H1 (cell line): ENCODE data around the gene ENOX2. TPM values are rescaled to one million over a fixed set of nuclear protein-coding genes. Genes with fewer than 3 reads are reported as not detected.

Source experiments
- CTCF ChIA-PET: fragments of 300-600 bp; sonication (Branson Sonifier 250); formaldehyde crosslinking; loops from one replicate; lab custom pipeline; 2021; ENCODE audit not compliant: partially characterized antibody; lab: Charles Lee
- POLR2A ChIA-PET: fragments of 300-600 bp; sonication (Branson Sonifier 250); formaldehyde crosslinking; loops from one replicate; lab custom pipeline; 2021; ENCODE audit warnings: inconsistent platforms; ENCODE audit not compliant: partially characterized antibody; lab: Charles Lee
- DNase-seq, 2 experiments: peaks; one replicate each; pipeline versions ENCODE4 v3.0.0 to v3.0.0-alpha.2; 2010 to 2022; ENCODE audit warnings: low spot score in 2 of 2, low read depth in 1 of 2, mixed read lengths in 1 of 2
- FAIRE-seq: peaks from 2 replicates; lab custom pipeline; 2011; peaks lifted over from hg19 to GRCh38; lab: Jason Lieb, UNC
- H2AFZ ChIP-seq: 2 replicates; pipeline ENCODE4 v1.8.1; 2012; ENCODE audit warnings: low read length, inconsistent platforms
- H2AK5ac ChIP-seq: 2 replicates; pipeline ENCODE4 v1.6.1; 2013; ENCODE audit warnings: low read depth, low read length
- H2BK120ac ChIP-seq: replicated peaks from 2 replicates; pipeline ENCODE3; 2013; ENCODE audit warnings: low read depth, low read length, inconsistent platforms
- H2BK12ac ChIP-seq: 2 replicates; pipeline ENCODE4 v1.6.1; 2013; ENCODE audit warnings: low read depth, low read length
- H2BK15ac ChIP-seq: 2 replicates; pipeline ENCODE4 v1.6.1; 2013; ENCODE audit warnings: low read length
- H2BK20ac ChIP-seq: 2 replicates; pipeline ENCODE4 v1.6.1; 2013; ENCODE audit warnings: low read length
- H2BK5ac ChIP-seq: 2 replicates; pipeline ENCODE4 v1.6.1; 2013; ENCODE audit warnings: low read depth, low read length
- H3K14ac ChIP-seq: 2 replicates; pipeline ENCODE4 v1.6.1; 2013; ENCODE audit warnings: inconsistent platforms; ENCODE audit not compliant: insufficient read length
- H3K18ac ChIP-seq: 2 replicates; pipeline ENCODE4 v1.6.1; 2013; ENCODE audit warnings: low read length; ENCODE audit errors: extremely low read depth
- H3K23ac ChIP-seq: 2 replicates; pipeline ENCODE4 v1.6.1; 2013; ENCODE audit warnings: inconsistent platforms; ENCODE audit not compliant: insufficient read length
- H3K23me2 ChIP-seq: 2 replicates; pipeline ENCODE4 v1.6.1; 2013; ENCODE audit warnings: low read depth, low read length
- H3K27ac ChIP-seq: 2 replicates; pipeline ENCODE4 v1.6.1; 2011; ENCODE audit warnings: low read depth, low read length, inconsistent platforms
- H3K27me3 ChIP-seq, 4 experiments: replicated peaks in 1 of 4; 1 replicate in 1 of 4; 2 replicates in 3 of 4; pipeline versions ENCODE4 v1.6.1 to v1.8.1; 2011 to 2013; ENCODE audit warnings: low read length in 3 of 4, mild to moderate bottlenecking in 3 of 4, inconsistent platforms in 2 of 4, mixed read lengths in 2 of 4, moderate library complexity in 1 of 4; ENCODE audit not compliant: control insufficient read depth in 3 of 4, insufficient read depth in 3 of 4; ENCODE audit errors: extremely low read depth in 1 of 4
- H3K36me3 ChIP-seq, 4 experiments: 2 replicates each; pipeline versions ENCODE4 v1.6.1 to v1.8.1; 2011 to 2013; ENCODE audit warnings: mild to moderate bottlenecking in 4 of 4, low read length in 3 of 4, moderate library complexity in 2 of 4, control low read depth in 1 of 4, inconsistent platforms in 1 of 4; ENCODE audit not compliant: insufficient read depth in 4 of 4, control insufficient read depth in 2 of 4
- H3K4ac ChIP-seq: replicated peaks from 2 replicates; pipeline ENCODE3; 2013; ENCODE audit warnings: low read length, low read depth, mixed read lengths, inconsistent platforms; ENCODE audit not compliant: insufficient read length
- H3K4me1 ChIP-seq, 4 experiments: replicated peaks in 1 of 4; 1 replicate in 1 of 4; 2 replicates in 3 of 4; pipeline versions ENCODE4 v1.6.1 to v1.8.1; 2011 to 2013; ENCODE audit warnings: low read length in 3 of 4, inconsistent platforms in 2 of 4, mixed read lengths in 1 of 4; ENCODE audit not compliant: insufficient read depth in 4 of 4, control insufficient read depth in 3 of 4
- H3K4me2 ChIP-seq, 2 experiments: 2 replicates each; pipeline versions ENCODE4 v1.6.1 to v1.8.1; 2011 to 2013; ENCODE audit warnings: low read depth in 2 of 2, low read length in 2 of 2, control low read depth in 1 of 2, inconsistent platforms in 1 of 2, mild to moderate bottlenecking in 1 of 2; ENCODE audit not compliant: insufficient read depth in 1 of 2
- H3K4me3 ChIP-seq, 4 experiments: fragments of 200-600, 300-600 bp in 1 of 4; sonication (generic), shearing (Covaris generic), sonication (Bioruptor Twin) in 1 of 4; 2 replicates each; pipeline versions ENCODE4 v1.5.1 to v1.8.1; 2011 to 2016; ENCODE audit warnings: low read length in 4 of 4, low read depth in 3 of 4, control low read depth in 2 of 4, inconsistent platforms in 2 of 4, mild to moderate bottlenecking in 2 of 4, mixed read lengths in 1 of 4, moderate library complexity in 1 of 4; ENCODE audit not compliant: insufficient read depth in 2 of 4; ENCODE audit errors: extremely low read depth in 1 of 4
- H3K56ac ChIP-seq: replicated peaks from 2 replicates; pipeline ENCODE3; 2013; ENCODE audit warnings: low read depth, mild to moderate bottlenecking, mixed read lengths, low read length, inconsistent platforms; ENCODE audit not compliant: insufficient read length
- H3K79me1 ChIP-seq: 2 replicates; pipeline ENCODE4 v1.6.1; 2013; ENCODE audit warnings: low read depth, low read length, control low read depth
- H3K79me2 ChIP-seq, 2 experiments: 2 replicates each; pipeline versions ENCODE4 v1.6.1 to v1.8.1; 2012 to 2013; ENCODE audit warnings: low read length in 2 of 2, mild to moderate bottlenecking in 2 of 2, inconsistent platforms in 1 of 2; ENCODE audit not compliant: insufficient read depth in 2 of 2, control insufficient read depth in 1 of 2
- H3K9ac ChIP-seq, 4 experiments: replicated peaks in 1 of 4; 1 replicate in 1 of 4; 2 replicates in 3 of 4; pipeline versions ENCODE4 v1.6.1 to v1.8.1; 2011 to 2013; ENCODE audit warnings: low read depth in 3 of 4, low read length in 3 of 4, control low read depth in 2 of 4, mild to moderate bottlenecking in 2 of 4, moderate library complexity in 2 of 4, inconsistent platforms in 1 of 4; ENCODE audit errors: extremely low read depth in 1 of 4
- H3K9me3 ChIP-seq, 2 experiments: 2 replicates each; pipeline versions ENCODE4 v1.6.1 to v1.8.1; 2012 to 2013; ENCODE audit warnings: mild to moderate bottlenecking in 2 of 2, moderate library complexity in 2 of 2, control low read depth in 1 of 2, inconsistent platforms in 1 of 2, low read depth in 1 of 2, low read length in 1 of 2, mixed read lengths in 1 of 2; ENCODE audit not compliant: insufficient read depth in 2 of 2
- H4K20me1 ChIP-seq, 2 experiments: replicated peaks in 1 of 2; 2 replicates each; pipeline versions ENCODE3 to v1.8.1; 2011 to 2013; ENCODE audit warnings: inconsistent platforms in 2 of 2, low read length in 2 of 2, mild to moderate bottlenecking in 1 of 2; ENCODE audit not compliant: insufficient read depth in 2 of 2, control insufficient read depth in 1 of 2
- H4K5ac ChIP-seq: 2 replicates; pipeline ENCODE4 v1.6.1; 2013; ENCODE audit warnings: low read length, low read depth, mixed read lengths, inconsistent platforms; ENCODE audit not compliant: insufficient read length
- H4K8ac ChIP-seq: 2 replicates; pipeline ENCODE4 v1.8.0; 2013; ENCODE audit warnings: mild to moderate bottlenecking, moderate library complexity, low read length, inconsistent platforms; ENCODE audit not compliant: insufficient read depth; ENCODE audit errors: extremely low read depth
- H4K91ac ChIP-seq: replicated peaks from 2 replicates; pipeline ENCODE3; 2013; ENCODE audit warnings: low read length, mixed read lengths, inconsistent platforms; ENCODE audit not compliant: insufficient read length
- BACH1 ChIP-seq: IDR thresholded peaks from 2 replicates; pipeline ENCODE4 v1.6.1; 2012; ENCODE audit warnings: low read length, improper control_type of control experiment
- CEBPB ChIP-seq: IDR thresholded peaks from 2 replicates; pipeline ENCODE4 v1.6.1; 2012; ENCODE audit warnings: low read depth, low read length
- EP300 ChIP-seq, 2 experiments: IDR thresholded peaks; 1 replicate in 1 of 2; 2 replicates in 1 of 2; pipeline ENCODE4 v1.6.1; 2011 to 2012; ENCODE audit warnings: low read depth in 2 of 2, low read length in 2 of 2, mild to moderate bottlenecking in 2 of 2, borderline replicate concordance in 1 of 2, inconsistent platforms in 1 of 2, moderate library complexity in 1 of 2
- EZH2 ChIP-seq: fragments of 200-600 bp; sonication (generic); IDR thresholded peaks from 2 replicates; pipeline ENCODE4 v1.7.1; 2012; ENCODE audit warnings: low read depth, mild to moderate bottlenecking, moderate library complexity, low read length, inconsistent platforms; ENCODE audit not compliant: severe bottlenecking
- GABPA ChIP-seq: IDR thresholded peaks from 2 replicates; pipeline ENCODE4 v1.6.1; 2011; ENCODE audit warnings: mild to moderate bottlenecking, low read length, moderate library complexity, borderline replicate concordance; ENCODE audit not compliant: insufficient read depth
- KDM4A ChIP-seq: IDR thresholded peaks from one replicate; pipeline ENCODE4 v1.7.1; 2012; ENCODE audit warnings: low read depth, mild to moderate bottlenecking, moderate library complexity, low read length, inconsistent platforms; ENCODE audit not compliant: severe bottlenecking
- MAFK ChIP-seq: IDR thresholded peaks from 2 replicates; pipeline ENCODE4 v1.6.1; 2012; ENCODE audit warnings: low read depth, mild to moderate bottlenecking, improper control_type of control experiment, low read length
- NRF1 ChIP-seq: IDR thresholded peaks from 2 replicates; pipeline ENCODE4 v1.6.1; 2011; ENCODE audit warnings: mild to moderate bottlenecking, low read depth, low read length, improper control_type of control experiment
- PHF8 ChIP-seq: fragments of 200-600 bp; sonication (generic); conservative IDR thresholded peaks from 2 replicates; pipeline ENCODE4 v1.7.1; 2012; ENCODE audit warnings: low read depth, mild to moderate bottlenecking, inconsistent platforms, low read length, moderate library complexity
- RFX5 ChIP-seq: IDR thresholded peaks from 2 replicates; pipeline ENCODE4 v1.6.1; 2011; ENCODE audit warnings: low read depth, low read length, improper control_type of control experiment, borderline replicate concordance
- SIRT6 ChIP-seq: IDR thresholded peaks from one replicate; pipeline ENCODE4 v1.7.1; 2012; ENCODE audit warnings: low read length, inconsistent platforms
- SIX5 ChIP-seq: IDR thresholded peaks from 2 replicates; pipeline ENCODE4 v1.6.1; 2011; ENCODE audit warnings: mild to moderate bottlenecking, low read depth, low read length
- SP2 ChIP-seq: IDR thresholded peaks from 2 replicates; pipeline ENCODE4 v1.6.1; 2012; ENCODE audit warnings: mild to moderate bottlenecking, low read length, inconsistent platforms
- TAF1 ChIP-seq: IDR thresholded peaks from 2 replicates; pipeline ENCODE4 v1.6.1; 2011; ENCODE audit warnings: mild to moderate bottlenecking, low read depth, low read length
- YY1 ChIP-seq: IDR thresholded peaks from 2 replicates; pipeline ENCODE4 v1.6.1; 2011; ENCODE audit warnings: low read depth, mild to moderate bottlenecking, low read length
- WGBS, 2 experiments: shearing (Covaris generic) in 1 of 2; methylation state at CpG; one replicate each; pipeline versions ENCODE4 v1.1.6 to v1.1.7; 2013 to 2015; ENCODE audit warnings: low lambda C conversion rate in 2 of 2, mixed read lengths in 2 of 2, inconsistent platforms in 1 of 2, low coverage in 1 of 2, missing lambda C conversion rate in 1 of 2; ENCODE audit not compliant: insufficient replicate concordance in 2 of 2, insufficient coverage in 1 of 2, insufficient read length in 1 of 2; ENCODE audit errors: extremely low coverage in 1 of 2, missing lambda C conversion rate in 1 of 2; 5-methylcytosine and 5-hydroxymethylcytosine counted together
- polyA plus RNA-seq, 7 experiments: library from polyadenylated mRNA; depleted of rRNA in 3 of 7; stranded (reverse) in 5 of 7; unstranded in 2 of 7; fragments of >200 nt in 5 of 7; fragments of 200-250 nt in 2 of 7; gene quantifications; 1 replicate in 5 of 7; 2 replicates in 1 of 7; 4 replicates in 1 of 7; pipeline versions ENCODE4 v1.2.1 to v1.2.3, GENCODE V29; 2011 to 2013; ENCODE audit warnings: missing spikeins in 2 of 7, mixed read lengths in 2 of 7
- total RNA-seq: library from RNA; stranded (reverse); fragmentation: NEBNext Ultra II Directional; extraction: Animal tissue kit (Norgen Biotek cat#: 25700); gene quantifications from 2 replicates; pipeline ENCODE4 v1.2.1, GENCODE V29; 2021

Gene ENOX2
- total and polyA plus RNA-seq, 2 of the 8 experiments (the other 6 are each of a cell fraction or from before 2014, with no cell fraction given) = 4.5 to 12.3 TPM

GRCh38 chrX:130725519-130725918, 177.5 kb downstream of the ENOX2 start:
- no peak overlapping the region for H4K91ac ChIP-seq
- no CpG with 5 or more reads among the region's 1 CpG for WGBS, 2 experiments
- CTCF ChIA-PET = interaction anchor here (1.0 kb wide), 1 partner anchor 150 kb away, joined by 3 read pairs; no protein-coding TSS in a partner anchor

More at GRCh38 chrX:130725519-130725918, 177.5 kb downstream of the ENOX2 start:
- Histone ChIP-seq H2BK120ac (no peak overlapping the region), H3K18ac (no peak overlapping the region), H3K36me3 (peaks cover 0 to 2% (median 0%) of the 10 kb centered on the region in 4 experiments; a peak in 1 of 8 replicates), H3K9ac (no peak overlapping the region), H3K79me1 (no peaks in the 10 kb centered on the region), H3K4me1 (no peaks in the 10 kb centered on the region), H4K20me1 (no peaks in the 10 kb centered on the region), H3K4me3 (no peak overlapping the region), H4K5ac (no peak overlapping the region), H3K14ac (no peak overlapping the region), H3K4ac (no peak overlapping the region), H2BK20ac (no peak overlapping the region), H3K27ac (no peak overlapping the region), H2BK12ac (no peak overlapping the region), H2AFZ (no peak overlapping the region), H3K9me3 (peaks cover 8 to 11% of the 10 kb centered on the region in 2 experiments; a peak in 3 of 4 replicates), H2AK5ac (no peak overlapping the region), H3K27me3 (no peaks in the 10 kb centered on the region), H3K23ac (no peak overlapping the region), H3K79me2 (no peaks in the 10 kb centered on the region), H2BK15ac (no peak overlapping the region), H3K56ac (no peak overlapping the region), H3K23me2 (no peaks in the 10 kb centered on the region), H3K4me2 (no peak overlapping the region), H4K8ac (no peak overlapping the region), H2BK5ac (no peak overlapping the region)
- POLR2A ChIA-PET = no interaction called here
- no peak for FAIRE-seq
- TF ChIP-seq BACH1 = no peak
- TF ChIP-seq YY1 = no peak
- no peak for TF ChIP-seq MAFK
- no peak for TF ChIP-seq KDM4A
- no peak for TF ChIP-seq PHF8
- TF ChIP-seq TAF1 = no peak
- TF ChIP-seq EZH2 = no peak
- TF ChIP-seq SIRT6 = no peak
- no peak for TF ChIP-seq EP300 (IDR thresholded peaks at IDR 0.05; ENCODE audit: borderline replicate concordance in 1 of 2, low read depth in 2 of 2, low read length in 2 of 2)
- no peak for TF ChIP-seq NRF1
- TF ChIP-seq RFX5 = no peak
- no peak for TF ChIP-seq GABPA
- TF ChIP-seq SP2 = no peak
- no peak for TF ChIP-seq SIX5
- TF ChIP-seq CEBPB = no peak
- no peak for DNase-seq
